IMR-90 (cell line): Measurements from ENCODE around the gene ACTN1. TPM values are rescaled to one million over a fixed set of nuclear protein-coding genes. Genes with fewer than 3 reads are reported as not detected.

Experiments
- ATAC-seq: fragments of 200-7000 bp; cut with Tn5 transposase; 2 replicates; pipeline ENCODE4 v1.9.1; 2020; ENCODE audit warnings: low read depth, mild to moderate bottlenecking, moderate library complexity
- BruUV-seq: library from RNA; stranded (reverse); fragments of 400-500 nt; replicated peaks from 2 replicates; lab custom pipeline; 2021; lab: Mats Ljungman, UMichigan
- CTCF ChIA-PET: fragments of 300-600 bp; formaldehyde crosslinking; extraction: SDS; loops from one replicate; lab custom pipeline; 2021; ENCODE audit warnings: antibody characterized with exemption; lab: Yijun Ruan, JAX
- POLR2A ChIA-PET: fragments of 300-600 bp; sonication (Branson Sonifier 250); formaldehyde crosslinking; loops from one replicate; lab custom pipeline; 2022; ENCODE audit warnings: antibody characterized with exemption; ENCODE audit not compliant: unreplicated experiment; lab: Charles Lee
- DNase-seq: peaks from one replicate; pipeline ENCODE4 v3.0.0; 2013
- H2AFZ ChIP-seq: replicated peaks from 2 replicates; pipeline ENCODE3; 2013; ENCODE audit warnings: low read length, mild to moderate bottlenecking; ENCODE audit not compliant: poor library complexity
- H2AK5ac ChIP-seq: 2 replicates; pipeline ENCODE4 v1.6.1; 2013; ENCODE audit warnings: low read depth, low read length, inconsistent platforms
- H2AK9ac ChIP-seq: replicated peaks from 2 replicates; pipeline ENCODE3; 2013; ENCODE audit warnings: mild to moderate bottlenecking, low read depth, low read length, moderate library complexity; ENCODE audit not compliant: poor library complexity
- H2BK120ac ChIP-seq: 2 replicates; pipeline ENCODE4 v1.6.1; 2013; ENCODE audit warnings: low read depth, low read length, inconsistent platforms
- H2BK15ac ChIP-seq: 3 replicates; pipeline ENCODE4 v1.6.1; 2013; ENCODE audit warnings: low read depth, low read length, inconsistent platforms
- H2BK20ac ChIP-seq: 2 replicates; pipeline ENCODE4 v1.6.1; 2013; ENCODE audit warnings: low read depth, mild to moderate bottlenecking, inconsistent platforms, low read length, moderate library complexity
- H2BK5ac ChIP-seq: 2 replicates; pipeline ENCODE4 v1.6.1; 2013; ENCODE audit warnings: mild to moderate bottlenecking, low read depth, low read length, inconsistent platforms; ENCODE audit not compliant: poor library complexity, severe bottlenecking
- H3K14ac ChIP-seq: replicated peaks from 2 replicates; pipeline ENCODE4 v1.6.1; 2013; ENCODE audit warnings: low read depth, low read length, inconsistent platforms
- H3K18ac ChIP-seq: 2 replicates; pipeline ENCODE4 v1.6.1; 2013; ENCODE audit warnings: low read depth, low read length, control low read depth
- H3K23ac ChIP-seq: 2 replicates; pipeline ENCODE4 v1.6.1; 2013; ENCODE audit warnings: low read depth, low read length, inconsistent platforms
- H3K27ac ChIP-seq: 2 replicates; pipeline ENCODE4 v1.5.1; 2013; ENCODE audit warnings: mild to moderate bottlenecking, control low read depth, low read length; ENCODE audit not compliant: insufficient read depth
- H3K27me3 ChIP-seq: 2 replicates; pipeline ENCODE4 v1.6.1; 2013; ENCODE audit warnings: low read length; ENCODE audit not compliant: control insufficient read depth, insufficient read depth
- H3K36me3 ChIP-seq: 2 replicates; pipeline ENCODE4 v1.6.1; 2013; ENCODE audit warnings: low read length, mixed read lengths; ENCODE audit not compliant: control insufficient read depth, insufficient read depth
- H3K4ac ChIP-seq: 2 replicates; pipeline ENCODE4 v1.6.1; 2013; ENCODE audit warnings: low read depth, low read length, inconsistent platforms
- H3K4me1 ChIP-seq: 2 replicates; pipeline ENCODE4 v1.6.1; 2013; ENCODE audit warnings: low read length, mixed read lengths; ENCODE audit not compliant: control insufficient read depth, insufficient read depth
- H3K4me2 ChIP-seq: 2 replicates; pipeline ENCODE4 v1.6.1; 2013; ENCODE audit warnings: low read depth, mild to moderate bottlenecking, control low read depth, low read length, moderate library complexity
- H3K4me3 ChIP-seq: 2 replicates; pipeline ENCODE4 v1.5.1; 2013; ENCODE audit warnings: low read depth, mild to moderate bottlenecking, control low read depth, low read length, moderate library complexity; ENCODE audit not compliant: insufficient read depth
- H3K56ac ChIP-seq: 2 replicates; pipeline ENCODE4 v1.6.1; 2013; ENCODE audit warnings: low read length, inconsistent platforms; ENCODE audit not compliant: insufficient read depth; ENCODE audit errors: extremely low read depth
- H3K79me1 ChIP-seq, 2 experiments: 2 replicates each; pipeline ENCODE4 v1.6.1; 2013; ENCODE audit warnings: low read length in 2 of 2, inconsistent platforms in 1 of 2, low read depth in 1 of 2
- H3K9ac ChIP-seq: 2 replicates; pipeline ENCODE4 v1.6.1; 2013; ENCODE audit warnings: low read depth, low read length, control low read depth
- H3K9me1 ChIP-seq: 2 replicates; pipeline ENCODE4 v1.6.1; 2013; ENCODE audit warnings: low read length, inconsistent platforms; ENCODE audit not compliant: insufficient read depth
- H3K9me3 ChIP-seq: 2 replicates; pipeline ENCODE4 v1.6.1; 2013; ENCODE audit warnings: low read length; ENCODE audit not compliant: control insufficient read depth, insufficient read depth
- H4K20me1 ChIP-seq: 2 replicates; pipeline ENCODE4 v1.6.1; 2013; ENCODE audit warnings: low read length, inconsistent platforms; ENCODE audit not compliant: insufficient read depth
- H4K5ac ChIP-seq: 2 replicates; pipeline ENCODE4 v1.6.1; 2013; ENCODE audit warnings: mild to moderate bottlenecking, low read depth, low read length, control low read depth
- H4K8ac ChIP-seq, 2 experiments: 2 replicates each; pipeline ENCODE4 v1.6.1; 2013; ENCODE audit warnings: low read depth in 2 of 2, low read length in 2 of 2, control low read depth in 1 of 2, inconsistent platforms in 1 of 2
- H4K91ac ChIP-seq: 2 replicates; pipeline ENCODE4 v1.6.1; 2013; ENCODE audit warnings: low read depth, low read length, inconsistent platforms; ENCODE audit not compliant: insufficient read depth
- BHLHE40 ChIP-seq: fragments of 150-350 bp; IDR thresholded peaks from 2 replicates; pipeline ENCODE4 v1.6.1; 2016; ENCODE audit warnings: mild to moderate bottlenecking, low read depth, low read length
- CEBPB ChIP-seq: IDR thresholded peaks from 2 replicates; pipeline ENCODE4 v1.6.1; 2012; ENCODE audit warnings: low read depth, low read length, improper control_type of control experiment
- CHD1 ChIP-seq: IDR thresholded peaks from 2 replicates; pipeline ENCODE4 v1.6.1; 2012; ENCODE audit warnings: low read depth, low read length, improper control_type of control experiment
- ELK1 ChIP-seq: fragments of 150-350 bp; IDR thresholded peaks from 2 replicates; pipeline ENCODE4 v1.6.1; 2016; ENCODE audit warnings: low read depth, mild to moderate bottlenecking, low read length, moderate library complexity, borderline replicate concordance
- FOS ChIP-seq: fragments of 150-350 bp; IDR thresholded peaks from 2 replicates; pipeline ENCODE4 v1.6.1; 2016; ENCODE audit warnings: low read depth, low read length
- MAFK ChIP-seq: IDR thresholded peaks from 2 replicates; pipeline ENCODE4 v1.6.1; 2012; ENCODE audit warnings: low read depth, low read length, improper control_type of control experiment
- MAZ ChIP-seq: IDR thresholded peaks from 2 replicates; pipeline ENCODE4 v1.6.1; 2012; ENCODE audit warnings: low read depth, mild to moderate bottlenecking, low read length, improper control_type of control experiment, moderate library complexity, borderline replicate concordance
- MXI1 ChIP-seq: IDR thresholded peaks from 2 replicates; pipeline ENCODE4 v1.6.1; 2012; ENCODE audit warnings: low read depth, mild to moderate bottlenecking, low read length, moderate library complexity, borderline replicate concordance
- NFE2L2 ChIP-seq: fragments of 150-350 bp; IDR thresholded peaks from 2 replicates; pipeline ENCODE4 v1.6.1; 2016; ENCODE audit warnings: low read depth, mild to moderate bottlenecking, low read length
- POLR2A ChIP-seq: IDR thresholded peaks from 2 replicates; pipeline ENCODE4 v1.6.1; 2012; ENCODE audit warnings: mild to moderate bottlenecking, low read depth, low read length
- RAD21 ChIP-seq: IDR thresholded peaks from 2 replicates; pipeline ENCODE4 v1.6.1; 2012; ENCODE audit warnings: low read length, improper control_type of control experiment
- RCOR1 ChIP-seq: IDR thresholded peaks from 2 replicates; pipeline ENCODE4 v1.6.1; 2012; ENCODE audit warnings: mild to moderate bottlenecking, low read length, improper control_type of control experiment; ENCODE audit not compliant: insufficient replicate concordance
- RFX5 ChIP-seq: IDR thresholded peaks from 2 replicates; pipeline ENCODE4 v1.8.0; 2012; ENCODE audit warnings: low read depth, mild to moderate bottlenecking, low read length, moderate library complexity
- SMC3 ChIP-seq: fragments of 150-350 bp; IDR thresholded peaks from 2 replicates; pipeline ENCODE4 v1.6.1; 2016; ENCODE audit warnings: low read depth, mild to moderate bottlenecking, antibody characterized with exemption, low read length, moderate library complexity
- WGBS, 2 experiments: methylation state at CpG; one replicate each; pipeline versions ENCODE4 v1.1.5 to v1.1.7; 2013; ENCODE audit warnings: missing lambda C conversion rate in 2 of 2; ENCODE audit not compliant: insufficient read length in 1 of 2; ENCODE audit errors: extremely low coverage in 2 of 2; 5-methylcytosine and 5-hydroxymethylcytosine counted together
- dilution Hi-C: fragments of 300-500 bp; cut with HindIII; formaldehyde crosslinking; loops from one replicate; pipeline ENCODE4 v1.14.3; 2018; ENCODE audit warnings: low sequenced_read_pairs; ENCODE audit not compliant: unreplicated experiment
- in situ Hi-C: fragments of 300-500 bp; cut with MboI; formaldehyde crosslinking; loops from 3 replicates; pipeline ENCODE4 v1.14.3; 2019; ENCODE audit warnings: low sequenced_read_pairs, inconsistent platforms, mixed read lengths
- intact Hi-C: fragments of 100-400 bp; cut with micrococcal nuclease; formaldehyde crosslinking; loops from 2 replicates; pipeline ENCODE4 v1.10.0; 2022
- polyA plus RNA-seq, 3 experiments: library from polyadenylated mRNA; depleted of rRNA; stranded (reverse); fragments of >200 nt; gene quantifications; 2 replicates each; pipeline ENCODE4 v1.2.3, GENCODE V29; 2012; ENCODE audit warnings: low replicate concordance in 1 of 3
- total RNA-seq: library from RNA; depleted of rRNA; stranded (reverse); fragments of >200 nt; gene quantifications from 2 replicates; pipeline ENCODE4 v1.2.3, GENCODE V29; 2012
- TF ChIP-seq, protein P1 (sequence below): conservative IDR thresholded peaks from 2 replicates; pipeline ENCODE4 v1.5.1; 2012; ENCODE audit warnings: mild to moderate bottlenecking, low read depth, low read length, improper control_type of control experiment
- TF ChIP-seq, protein P2 (sequence below): fragments of 150-350 bp; IDR thresholded peaks from 2 replicates; pipeline ENCODE4 v1.6.1; 2017; ENCODE audit warnings: mild to moderate bottlenecking, antibody characterized with exemption, low read length, low read depth

ACTN1 gene
- total and polyA plus RNA-seq, 2 of the 4 experiments (the other 2 are of a cell fraction) = 684 to 766 TPM

DNA sequence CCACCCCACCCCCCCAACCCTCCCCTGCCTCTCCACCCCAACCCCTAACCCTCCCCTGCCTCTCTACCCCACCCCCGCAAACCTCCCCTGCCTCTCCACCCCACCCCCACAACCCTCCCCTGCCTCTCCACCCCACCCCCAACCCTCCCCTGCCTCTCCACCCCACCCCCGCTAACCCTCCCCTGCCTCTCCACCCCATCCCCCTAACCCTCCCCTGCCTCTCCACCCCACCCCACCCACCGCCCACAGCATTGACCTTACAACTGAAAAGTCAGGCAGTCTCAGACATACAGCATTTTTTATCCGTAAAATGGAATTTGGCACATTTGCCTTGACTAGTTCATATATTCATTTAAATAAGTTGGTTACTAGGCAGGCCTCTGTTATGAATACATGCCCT lies 38.6 kb upstream of the ACTN1 start:
- peaks cover 11% of the 10 kb centered on the region for H3K4me1 ChIP-seq
- H4K20me1 ChIP-seq = no peaks in the 10 kb centered on the region
- H2AK5ac ChIP-seq = no peak overlapping the region
- no peak overlapping the region for H3K23ac ChIP-seq
- H2BK5ac ChIP-seq = no peak overlapping the region
- BruUV-seq = no TSS peak
- H3K18ac ChIP-seq = no peak overlapping the region
- dilution Hi-C loops = no loop called here
- no peak overlapping the region for H4K91ac ChIP-seq
- no peak overlapping the region for H3K14ac ChIP-seq
- H2BK20ac ChIP-seq = no peak overlapping the region
- H3K9me3 ChIP-seq = no peaks in the 10 kb centered on the region
- no peak overlapping the region for H3K9ac ChIP-seq
- DNase-seq (no peak), ATAC-seq (no peak)
- H3K56ac ChIP-seq = no peak overlapping the region
- peaks cover 0 to 5% of the 10 kb centered on the region in 2 experiments; a peak in 1 of 4 replicates for H3K79me1 ChIP-seq
- CTCF ChIA-PET = no interaction called here
- peaks cover 10% of the 10 kb centered on the region for H3K9me1 ChIP-seq
- intact Hi-C loops = no loop called here
- H2BK15ac ChIP-seq = no peak overlapping the region
- no peak overlapping the region for H3K4me2 ChIP-seq
- H3K36me3 ChIP-seq = no peaks in the 10 kb centered on the region
- H2AFZ ChIP-seq = no peak overlapping the region
- no peak overlapping the region for H4K5ac ChIP-seq
- no peak overlapping the region for H2BK120ac ChIP-seq
- no peak for TF ChIP-seq FOS
- TF ChIP-seq, protein P1, sequence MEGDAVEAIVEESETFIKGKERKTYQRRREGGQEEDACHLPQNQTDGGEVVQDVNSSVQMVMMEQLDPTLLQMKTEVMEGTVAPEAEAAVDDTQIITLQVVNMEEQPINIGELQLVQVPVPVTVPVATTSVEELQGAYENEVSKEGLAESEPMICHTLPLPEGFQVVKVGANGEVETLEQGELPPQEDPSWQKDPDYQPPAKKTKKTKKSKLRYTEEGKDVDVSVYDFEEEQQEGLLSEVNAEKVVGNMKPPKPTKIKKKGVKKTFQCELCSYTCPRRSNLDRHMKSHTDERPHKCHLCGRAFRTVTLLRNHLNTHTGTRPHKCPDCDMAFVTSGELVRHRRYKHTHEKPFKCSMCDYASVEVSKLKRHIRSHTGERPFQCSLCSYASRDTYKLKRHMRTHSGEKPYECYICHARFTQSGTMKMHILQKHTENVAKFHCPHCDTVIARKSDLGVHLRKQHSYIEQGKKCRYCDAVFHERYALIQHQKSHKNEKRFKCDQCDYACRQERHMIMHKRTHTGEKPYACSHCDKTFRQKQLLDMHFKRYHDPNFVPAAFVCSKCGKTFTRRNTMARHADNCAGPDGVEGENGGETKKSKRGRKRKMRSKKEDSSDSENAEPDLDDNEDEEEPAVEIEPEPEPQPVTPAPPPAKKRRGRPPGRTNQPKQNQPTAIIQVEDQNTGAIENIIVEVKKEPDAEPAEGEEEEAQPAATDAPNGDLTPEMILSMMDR = no peak
- TF ChIP-seq CHD1 = no peak
- no peak for TF ChIP-seq POLR2A
- no peak for TF ChIP-seq RFX5
- TF ChIP-seq MAZ = no peak
- no peak for TF ChIP-seq MAFK
- no peak for TF ChIP-seq BHLHE40
- no peak for TF ChIP-seq RCOR1
- TF ChIP-seq ELK1 = no peak
- TF ChIP-seq, protein P2, sequence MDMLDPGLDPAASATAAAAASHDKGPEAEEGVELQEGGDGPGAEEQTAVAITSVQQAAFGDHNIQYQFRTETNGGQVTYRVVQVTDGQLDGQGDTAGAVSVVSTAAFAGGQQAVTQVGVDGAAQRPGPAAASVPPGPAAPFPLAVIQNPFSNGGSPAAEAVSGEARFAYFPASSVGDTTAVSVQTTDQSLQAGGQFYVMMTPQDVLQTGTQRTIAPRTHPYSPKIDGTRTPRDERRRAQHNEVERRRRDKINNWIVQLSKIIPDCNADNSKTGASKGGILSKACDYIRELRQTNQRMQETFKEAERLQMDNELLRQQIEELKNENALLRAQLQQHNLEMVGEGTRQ = no peak
- no peak for TF ChIP-seq NFE2L2
- no peak for TF ChIP-seq RAD21
- TF ChIP-seq SMC3 = no peak
- TF ChIP-seq CEBPB = no peak
- no peak for TF ChIP-seq MXI1
- no peak overlapping the region for H3K4ac ChIP-seq
- no peaks in the 10 kb centered on the region for H3K27me3 ChIP-seq
- no peak overlapping the region for H3K4me3 ChIP-seq
- H2AK9ac ChIP-seq = no peak overlapping the region
- H3K27ac ChIP-seq = no peak overlapping the region
- in situ Hi-C loops = no loop called here
- POLR2A ChIA-PET = no interaction called here
- no peak overlapping the region for H4K8ac ChIP-seq
- WGBS, 2 experiments = no CpG with 5 or more reads among the region's 4 CpGs
